ENCODE results near the gene NRL.

NRL gene

GRCh38 chr14:24059841-24060388 is 54.8 kb downstream of the NRL start:
- Histone ChIP-seq H3K36me3 (ENCODE audit: insufficient read depth, low read length) (no peaks in the 10 kb centered on the region), H3K9me3 (ENCODE audit: control insufficient read depth, insufficient read depth, low read length) (no peaks in the 10 kb centered on the region), H3K4me1 (ENCODE audit: insufficient read depth, low read length) (0 out of 2 replicates have a peak, but pooled peaks cover 5% of the 10 kb centered on the region), H3K9ac (ENCODE audit: low read depth, low read length) (no peak overlapping the region)

GRCh38 chr14:24058951-24059475 is 55.7 kb downstream of the NRL start:
- H3K4me1 ChIP-seq (ENCODE audit: insufficient read depth, low read length), result 0 out of 2 replicates have a peak, but pooled peaks cover 5% of the 10 kb centered on the region
- H3K36me3 ChIP-seq (ENCODE audit: insufficient read depth, low read length), result no peaks in the 10 kb centered on the region
- H3K9me3 ChIP-seq (ENCODE audit: control insufficient read depth, insufficient read depth, low read length), result no peaks in the 10 kb centered on the region
- no peak overlapping the region for H3K9ac ChIP-seq (ENCODE audit: low read depth, low read length)

- no peaks in the 10 kb centered on the region for H3K36me3 ChIP-seq (ENCODE audit: insufficient read depth, low read length)
- H3K9me3 ChIP-seq (ENCODE audit: control insufficient read depth, insufficient read depth, low read length), result no peaks in the 10 kb centered on the region
- H3K4me1 ChIP-seq (ENCODE audit: insufficient read depth, low read length), result 0 out of 2 replicates have a peak, but pooled peaks cover 5% of the 10 kb centered on the region
- H3K9ac ChIP-seq (ENCODE audit: low read depth, low read length), result no peak overlapping the region
Measured at GRCh38 chr14:24058260-24058950, 56.3 kb downstream of the NRL start.

- Histone ChIP-seq H3K36me3 (ENCODE audit: insufficient read depth, low read length) (no peaks in the 10 kb centered on the region), H3K9ac (ENCODE audit: low read depth, low read length) (no peak overlapping the region), H3K9me3 (ENCODE audit: control insufficient read depth, insufficient read depth, low read length) (no peaks in the 10 kb centered on the region), H3K4me1 (ENCODE audit: insufficient read depth, low read length) (0 out of 2 replicates have a peak, but pooled peaks cover 5% of the 10 kb centered on the region)
Measured at GRCh38 chr14:24057867-24058259, 56.9 kb downstream of the NRL start.

GRCh38 chr14:24057271-24057670 is 57.5 kb downstream of the NRL start:
- H3K36me3 ChIP-seq (ENCODE audit: insufficient read depth, low read length), result no peaks in the 10 kb centered on the region
- no peak overlapping the region for H3K9ac ChIP-seq (ENCODE audit: low read depth, low read length)
- no peaks in the 10 kb centered on the region for H3K9me3 ChIP-seq (ENCODE audit: control insufficient read depth, insufficient read depth, low read length)
- H3K4me1 ChIP-seq (ENCODE audit: insufficient read depth, low read length), result 0 out of 2 replicates have a peak, but pooled peaks cover 5% of the 10 kb centered on the region

- Histone ChIP-seq H3K4me1 (ENCODE audit: insufficient read depth, low read length) (0 out of 2 replicates have a peak, but pooled peaks cover 5% of the 10 kb centered on the region), H3K9me3 (ENCODE audit: control insufficient read depth, insufficient read depth, low read length) (no peaks in the 10 kb centered on the region), H3K9ac (ENCODE audit: low read depth, low read length) (no peak overlapping the region), H3K36me3 (ENCODE audit: insufficient read depth, low read length) (no peaks in the 10 kb centered on the region)
Measured at GRCh38 chr14:24056800-24057184, 58.0 kb downstream of the NRL start.

GRCh38 chr14:24055971-24056799 is 58.6 kb downstream of the NRL start:
- Histone ChIP-seq H3K36me3 (ENCODE audit: insufficient read depth, low read length) (no peaks in the 10 kb centered on the region), H3K9ac (ENCODE audit: low read depth, low read length) (no peak overlapping the region), H3K9me3 (ENCODE audit: control insufficient read depth, insufficient read depth, low read length) (no peaks in the 10 kb centered on the region), H3K4me1 (ENCODE audit: insufficient read depth, low read length) (0 out of 2 replicates have a peak, but pooled peaks cover 5% of the 10 kb centered on the region)

- Histone ChIP-seq H3K9ac (ENCODE audit: low read depth, low read length) (no peak overlapping the region), H3K9me3 (ENCODE audit: control insufficient read depth, insufficient read depth, low read length) (no peaks in the 10 kb centered on the region), H3K4me1 (ENCODE audit: insufficient read depth, low read length) (0 out of 2 replicates have a peak, but pooled peaks cover 5% of the 10 kb centered on the region), H3K36me3 (ENCODE audit: insufficient read depth, low read length) (no peaks in the 10 kb centered on the region)
Measured at GRCh38 chr14:24054646-24055045, 60.1 kb downstream of the NRL start.

GRCh38 chr14:24054324-24054641 is 60.5 kb downstream of the NRL start:
- Histone ChIP-seq H3K9ac (ENCODE audit: low read depth, low read length) (no peak overlapping the region), H3K4me1 (ENCODE audit: insufficient read depth, low read length) (0 out of 2 replicates have a peak, but pooled peaks cover 5% of the 10 kb centered on the region), H3K9me3 (ENCODE audit: control insufficient read depth, insufficient read depth, low read length) (no peaks in the 10 kb centered on the region), H3K36me3 (ENCODE audit: insufficient read depth, low read length) (no peaks in the 10 kb centered on the region)

- Histone ChIP-seq H3K4me1 (ENCODE audit: insufficient read depth, low read length) (0 out of 2 replicates have a peak, but pooled peaks cover 3% of the 10 kb centered on the region), H3K9ac (ENCODE audit: low read depth, low read length) (no peak overlapping the region), H3K36me3 (ENCODE audit: insufficient read depth, low read length) (no peaks in the 10 kb centered on the region), H3K9me3 (ENCODE audit: control insufficient read depth, insufficient read depth, low read length) (no peaks in the 10 kb centered on the region)
Measured at GRCh38 chr14:24053548-24054323, 61.0 kb downstream of the NRL start.

GRCh38 chr14:24052656-24053547 is 61.8 kb downstream of the NRL start:
- H3K9ac ChIP-seq (ENCODE audit: low read depth, low read length), result peak overlapping the region; percentile 72; the same call in 1 of the 2 replicates
- H3K4me1 ChIP-seq (ENCODE audit: insufficient read depth, low read length), result no peaks in the 10 kb centered on the region
- H3K9me3 ChIP-seq (ENCODE audit: control insufficient read depth, insufficient read depth, low read length), result no peaks in the 10 kb centered on the region
- no peaks in the 10 kb centered on the region for H3K36me3 ChIP-seq (ENCODE audit: insufficient read depth, low read length)

- no peaks in the 10 kb centered on the region for H3K4me1 ChIP-seq (ENCODE audit: insufficient read depth, low read length)
Measured at GRCh38 chr14:24051789-24052655, 62.7 kb downstream of the NRL start, which contains the start of gene CARMIL3. TSS of gene CARMIL3 (plus strand) at chr14:24052009. CDS start at chr14:24052154, 145 bp downstream.

More at GRCh38 chr14:24051789-24052655, 62.7 kb downstream of the NRL start, which contains the start of gene CARMIL3:
- Histone ChIP-seq H3K9me3 (ENCODE audit: control insufficient read depth, insufficient read depth, low read length) (no peaks in the 10 kb centered on the region), H3K36me3 (ENCODE audit: insufficient read depth, low read length) (no peaks in the 10 kb centered on the region), H3K9ac (ENCODE audit: low read depth, low read length) (peak within 1 kb of the TSS; percentile 72)

All from ES-I3 (cell line).